K562 (cell line): ENCODE results near the gene THEM4. TPM values are rescaled to one million over a fixed set of nuclear protein-coding genes. Genes with fewer than 3 reads are reported as not detected.

Source experiments
- CEBPG ChIP-seq, 3 experiments: fragments of 200-800 bp in 1 of 3; sonication (Bioruptor generic) in 1 of 3; sonication (generic) in 1 of 3; formaldehyde crosslinking in 1 of 3; IDR thresholded peaks in 2 of 3; conservative IDR thresholded peaks in 1 of 3; 2 replicates each; pipeline versions ENCODE4 v1.6.1 to v1.8.0; 2016 to 2022; ENCODE audit warnings: missing compliant biosample characterization in 2 of 3, missing genetic modification characterization in 2 of 3, mild to moderate bottlenecking in 1 of 3, missing genetic modification reagents in 1 of 3
- FOXA1 ChIP-seq: fragments of 450-650 bp; IDR thresholded peaks from 2 replicates; pipeline ENCODE4 v1.6.1; 2016; ENCODE audit warnings: mild to moderate bottlenecking, borderline replicate concordance
- GTF2F1 ChIP-seq: IDR thresholded peaks from 2 replicates; pipeline ENCODE4 v1.6.1; 2011; ENCODE audit warnings: low read depth, low read length, improper control_type of control experiment
- HDAC2 ChIP-seq: fragments of 450-650 bp; IDR thresholded peaks from 2 replicates; pipeline ENCODE4 v1.6.1; 2016; ENCODE audit warnings: mild to moderate bottlenecking
- NFE2 ChIP-seq: IDR thresholded peaks from 2 replicates; pipeline ENCODE4 v1.6.1; 2014; ENCODE audit warnings: antibody characterized with exemption, low read depth
- RBM17 ChIP-seq: fragments of 200-400 bp; formaldehyde crosslinking; IDR thresholded peaks from 2 replicates; pipeline ENCODE4 v1.6.1; 2017; ENCODE audit warnings: low read depth, mild to moderate bottlenecking, low read length, borderline replicate concordance
- SP2 ChIP-seq: IDR thresholded peaks from 2 replicates; pipeline ENCODE4 v1.6.1; 2011; ENCODE audit warnings: mild to moderate bottlenecking, low read depth, low read length, moderate library complexity; ENCODE audit not compliant: poor library complexity, severe bottlenecking; ENCODE audit errors: extremely low read depth
- TARDBP ChIP-seq: fragments of 450-650 bp; IDR thresholded peaks from 2 replicates; pipeline ENCODE4 v1.6.1; 2016
- ZC3H8 ChIP-seq: fragments of 450-650 bp; IDR thresholded peaks from 2 replicates; pipeline ENCODE4 v1.6.1; 2017
- ZNF121 ChIP-seq: sonication (generic); formaldehyde crosslinking; conservative IDR thresholded peaks from 2 replicates; pipeline ENCODE4 v1.8.0; 2022; ENCODE audit warnings: missing genetic modification reagents
- ZNF717 ChIP-seq: fragments of 250-450 bp; sonication (Bioruptor Pico); IDR thresholded peaks from 2 replicates; pipeline ENCODE4 v1.5.0; 2021
- polyA plus RNA-seq, 8 experiments: library from polyadenylated mRNA; depleted of rRNA in 4 of 8; stranded (reverse) in 5 of 8; unstranded in 3 of 8; fragments of >200 nt; fragmentation: Nextera tagmentation in 2 of 8; fragmentation: Illumina TruSeq in 1 of 8; extraction: Ambion mirVana in 2 of 8; extraction: Trizol in 1 of 8; gene quantifications; 2 replicates each; pipeline versions ENCODE4 v1.2.1 to v1.2.3, GENCODE V29; 2011 to 2014; ENCODE audit warnings: inconsistent platforms in 1 of 8, missing spikeins in 1 of 8
- total RNA-seq, 7 experiments: library from RNA; depleted of rRNA in 6 of 7; stranded (reverse); fragments of >200 nt in 6 of 7; fragmentation: Illumina TruSeq in 2 of 7; extraction: Trizol in 2 of 7; gene quantifications; 2 replicates each; pipeline versions ENCODE4 v1.2.1 to v1.2.3, GENCODE V29; 2011 to 2021; ENCODE audit warnings: low replicate concordance in 1 of 7
- TF ChIP-seq, protein P1 (sequence below), 2 experiments: IDR thresholded peaks in 1 of 2; conservative IDR thresholded peaks in 1 of 2; 2 replicates each; pipeline ENCODE4 v1.6.1; 2016; ENCODE audit warnings: low read depth in 2 of 2, mild to moderate bottlenecking in 1 of 2, missing compliant biosample characterization in 1 of 2, missing genetic modification characterization in 1 of 2, moderate library complexity in 1 of 2
- TF ChIP-seq, protein P2 (sequence below): fragments of 450-650 bp; IDR thresholded peaks from 2 replicates; pipeline ENCODE4 v1.6.1; 2016; ENCODE audit warnings: mild to moderate bottlenecking
- TF ChIP-seq, protein P3 (sequence below): sonication (generic); formaldehyde crosslinking; IDR thresholded peaks from 2 replicates; pipeline ENCODE4 v1.8.0; 2022; ENCODE audit warnings: missing genetic modification reagents, mild to moderate bottlenecking, moderate library complexity, borderline replicate concordance
- TF ChIP-seq, protein P4 (sequence below): sonication (generic); formaldehyde crosslinking; IDR thresholded peaks from 2 replicates; pipeline ENCODE4 v1.8.0; 2023; ENCODE audit warnings: mild to moderate bottlenecking, missing genetic modification reagents
- TF ChIP-seq, protein P5 (sequence below): fragments of 450-650 bp; IDR thresholded peaks from 2 replicates; pipeline ENCODE4 v1.6.1; 2016
- TF ChIP-seq, protein P6 (sequence below): sonication (generic); formaldehyde crosslinking; IDR thresholded peaks from 2 replicates; pipeline ENCODE4 v1.9.0; 2022; ENCODE audit warnings: mild to moderate bottlenecking, missing genetic modification reagents

THEM4 gene
- total and polyA plus RNA-seq, 9 of the 15 experiments (the other 6 are each of a cell fraction or from before 2014, with no cell fraction given) = 8.6 to 71.9 (median 35.3) TPM

DNA sequence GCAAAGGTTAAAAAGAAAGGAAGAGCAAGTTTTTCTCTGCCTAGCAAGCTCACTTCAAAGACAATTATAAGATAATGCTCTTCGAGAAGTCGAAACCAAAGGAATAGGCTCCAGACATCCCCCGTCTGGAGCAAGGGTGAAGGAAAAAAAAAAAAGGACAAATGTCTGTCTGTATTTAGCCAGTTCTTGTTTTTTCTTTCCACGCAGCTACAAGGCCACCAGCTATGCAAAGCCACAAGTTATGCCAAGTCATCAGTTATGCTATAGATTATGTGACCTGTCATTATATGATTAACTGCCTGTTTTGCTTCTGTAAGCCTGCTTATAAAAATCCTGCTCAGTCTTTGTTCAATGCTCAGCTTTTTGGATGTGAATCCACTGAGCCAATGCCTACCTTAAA is 53.4 kb downstream of the THEM4 start (continued):
- TF ChIP-seq HDAC2 (no peak), FOXA1 (no peak), CEBPG (CRISPR knock-in tag; IDR thresholded peaks at IDR 0.05) (no peak), CEBPG (tag; conservative IDR thresholded peaks at IDR 0.05 in 1 of 2, IDR thresholded peaks at IDR 0.05 in 1 of 2) (no peak), RBM17 (no peak), NFE2 (peak; percentile 29; the same call in 1 of the 2 replicates), SP2 (no peak), ZC3H8 (no peak), TARDBP (no peak), GTF2F1 (no peak), ZNF717 (CRISPR knock-in tag) (no peak), ZNF121 (CRISPR knock-in tag) (no peak)
- TF ChIP-seq, protein P1, sequence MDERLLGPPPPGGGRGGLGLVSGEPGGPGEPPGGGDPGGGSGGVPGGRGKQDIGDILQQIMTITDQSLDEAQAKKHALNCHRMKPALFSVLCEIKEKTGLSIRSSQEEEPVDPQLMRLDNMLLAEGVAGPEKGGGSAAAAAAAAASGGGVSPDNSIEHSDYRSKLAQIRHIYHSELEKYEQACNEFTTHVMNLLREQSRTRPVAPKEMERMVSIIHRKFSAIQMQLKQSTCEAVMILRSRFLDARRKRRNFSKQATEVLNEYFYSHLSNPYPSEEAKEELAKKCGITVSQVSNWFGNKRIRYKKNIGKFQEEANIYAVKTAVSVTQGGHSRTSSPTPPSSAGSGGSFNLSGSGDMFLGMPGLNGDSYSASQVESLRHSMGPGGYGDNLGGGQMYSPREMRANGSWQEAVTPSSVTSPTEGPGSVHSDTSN (CRISPR knock-in tag; IDR thresholded peaks at IDR 0.05; ENCODE audit: low read depth) = no peak
- TF ChIP-seq, protein P1 (tag; conservative IDR thresholded peaks at IDR 0.05; ENCODE audit: low read depth) = peak; percentile 89
- TF ChIP-seq, protein P2, sequence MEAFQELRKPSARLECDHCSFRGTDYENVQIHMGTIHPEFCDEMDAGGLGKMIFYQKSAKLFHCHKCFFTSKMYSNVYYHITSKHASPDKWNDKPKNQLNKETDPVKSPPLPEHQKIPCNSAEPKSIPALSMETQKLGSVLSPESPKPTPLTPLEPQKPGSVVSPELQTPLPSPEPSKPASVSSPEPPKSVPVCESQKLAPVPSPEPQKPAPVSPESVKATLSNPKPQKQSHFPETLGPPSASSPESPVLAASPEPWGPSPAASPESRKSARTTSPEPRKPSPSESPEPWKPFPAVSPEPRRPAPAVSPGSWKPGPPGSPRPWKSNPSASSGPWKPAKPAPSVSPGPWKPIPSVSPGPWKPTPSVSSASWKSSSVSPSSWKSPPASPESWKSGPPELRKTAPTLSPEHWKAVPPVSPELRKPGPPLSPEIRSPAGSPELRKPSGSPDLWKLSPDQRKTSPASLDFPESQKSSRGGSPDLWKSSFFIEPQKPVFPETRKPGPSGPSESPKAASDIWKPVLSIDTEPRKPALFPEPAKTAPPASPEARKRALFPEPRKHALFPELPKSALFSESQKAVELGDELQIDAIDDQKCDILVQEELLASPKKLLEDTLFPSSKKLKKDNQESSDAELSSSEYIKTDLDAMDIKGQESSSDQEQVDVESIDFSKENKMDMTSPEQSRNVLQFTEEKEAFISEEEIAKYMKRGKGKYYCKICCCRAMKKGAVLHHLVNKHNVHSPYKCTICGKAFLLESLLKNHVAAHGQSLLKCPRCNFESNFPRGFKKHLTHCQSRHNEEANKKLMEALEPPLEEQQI = no peak
- TF ChIP-seq, protein P3, sequence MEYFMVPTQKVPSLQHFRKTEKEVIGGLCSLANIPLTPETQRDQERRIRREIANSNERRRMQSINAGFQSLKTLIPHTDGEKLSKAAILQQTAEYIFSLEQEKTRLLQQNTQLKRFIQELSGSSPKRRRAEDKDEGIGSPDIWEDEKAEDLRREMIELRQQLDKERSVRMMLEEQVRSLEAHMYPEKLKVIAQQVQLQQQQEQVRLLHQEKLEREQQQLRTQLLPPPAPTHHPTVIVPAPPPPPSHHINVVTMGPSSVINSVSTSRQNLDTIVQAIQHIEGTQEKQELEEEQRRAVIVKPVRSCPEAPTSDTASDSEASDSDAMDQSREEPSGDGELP = no peak
- TF ChIP-seq, protein P4, sequence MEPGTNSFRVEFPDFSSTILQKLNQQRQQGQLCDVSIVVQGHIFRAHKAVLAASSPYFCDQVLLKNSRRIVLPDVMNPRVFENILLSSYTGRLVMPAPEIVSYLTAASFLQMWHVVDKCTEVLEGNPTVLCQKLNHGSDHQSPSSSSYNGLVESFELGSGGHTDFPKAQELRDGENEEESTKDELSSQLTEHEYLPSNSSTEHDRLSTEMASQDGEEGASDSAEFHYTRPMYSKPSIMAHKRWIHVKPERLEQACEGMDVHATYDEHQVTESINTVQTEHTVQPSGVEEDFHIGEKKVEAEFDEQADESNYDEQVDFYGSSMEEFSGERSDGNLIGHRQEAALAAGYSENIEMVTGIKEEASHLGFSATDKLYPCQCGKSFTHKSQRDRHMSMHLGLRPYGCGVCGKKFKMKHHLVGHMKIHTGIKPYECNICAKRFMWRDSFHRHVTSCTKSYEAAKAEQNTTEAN = no peak
- TF ChIP-seq, protein P5, sequence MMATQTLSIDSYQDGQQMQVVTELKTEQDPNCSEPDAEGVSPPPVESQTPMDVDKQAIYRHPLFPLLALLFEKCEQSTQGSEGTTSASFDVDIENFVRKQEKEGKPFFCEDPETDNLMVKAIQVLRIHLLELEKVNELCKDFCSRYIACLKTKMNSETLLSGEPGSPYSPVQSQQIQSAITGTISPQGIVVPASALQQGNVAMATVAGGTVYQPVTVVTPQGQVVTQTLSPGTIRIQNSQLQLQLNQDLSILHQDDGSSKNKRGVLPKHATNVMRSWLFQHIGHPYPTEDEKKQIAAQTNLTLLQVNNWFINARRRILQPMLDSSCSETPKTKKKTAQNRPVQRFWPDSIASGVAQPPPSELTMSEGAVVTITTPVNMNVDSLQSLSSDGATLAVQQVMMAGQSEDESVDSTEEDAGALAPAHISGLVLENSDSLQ = peak; percentile 79
- TF ChIP-seq, protein P6, sequence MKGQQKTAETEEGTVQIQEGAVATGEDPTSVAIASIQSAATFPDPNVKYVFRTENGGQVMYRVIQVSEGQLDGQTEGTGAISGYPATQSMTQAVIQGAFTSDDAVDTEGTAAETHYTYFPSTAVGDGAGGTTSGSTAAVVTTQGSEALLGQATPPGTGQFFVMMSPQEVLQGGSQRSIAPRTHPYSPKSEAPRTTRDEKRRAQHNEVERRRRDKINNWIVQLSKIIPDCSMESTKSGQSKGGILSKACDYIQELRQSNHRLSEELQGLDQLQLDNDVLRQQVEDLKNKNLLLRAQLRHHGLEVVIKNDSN (CRISPR knock-in tag) = no peak
